KOPT-K1 (cell line): ENCODE data around the gene TFCP2L1.

Experiments
- H3K27ac ChIP-seq: fragments of 200-600 bp; sonication (generic); 2 replicates; pipeline ENCODE4 v1.5.1; 2016; ENCODE audit warnings: antibody characterized with exemption, mild to moderate bottlenecking, low read depth, low read length; ENCODE audit not compliant: poor library complexity, severe bottlenecking
- H3K36me3 ChIP-seq: fragments of 200-600 bp; sonication (generic); 2 replicates; pipeline ENCODE4 v1.5.1; 2017; ENCODE audit warnings: antibody characterized with exemption, mild to moderate bottlenecking, low read length, moderate library complexity; ENCODE audit not compliant: insufficient read depth
- H3K9me3 ChIP-seq: fragments of 200-600 bp; sonication (generic); 2 replicates; pipeline ENCODE4 v1.5.1; 2017; ENCODE audit warnings: antibody characterized with exemption, low read length, mild to moderate bottlenecking; ENCODE audit not compliant: insufficient read depth, poor library complexity, severe bottlenecking

TFCP2L1 gene

DNA sequence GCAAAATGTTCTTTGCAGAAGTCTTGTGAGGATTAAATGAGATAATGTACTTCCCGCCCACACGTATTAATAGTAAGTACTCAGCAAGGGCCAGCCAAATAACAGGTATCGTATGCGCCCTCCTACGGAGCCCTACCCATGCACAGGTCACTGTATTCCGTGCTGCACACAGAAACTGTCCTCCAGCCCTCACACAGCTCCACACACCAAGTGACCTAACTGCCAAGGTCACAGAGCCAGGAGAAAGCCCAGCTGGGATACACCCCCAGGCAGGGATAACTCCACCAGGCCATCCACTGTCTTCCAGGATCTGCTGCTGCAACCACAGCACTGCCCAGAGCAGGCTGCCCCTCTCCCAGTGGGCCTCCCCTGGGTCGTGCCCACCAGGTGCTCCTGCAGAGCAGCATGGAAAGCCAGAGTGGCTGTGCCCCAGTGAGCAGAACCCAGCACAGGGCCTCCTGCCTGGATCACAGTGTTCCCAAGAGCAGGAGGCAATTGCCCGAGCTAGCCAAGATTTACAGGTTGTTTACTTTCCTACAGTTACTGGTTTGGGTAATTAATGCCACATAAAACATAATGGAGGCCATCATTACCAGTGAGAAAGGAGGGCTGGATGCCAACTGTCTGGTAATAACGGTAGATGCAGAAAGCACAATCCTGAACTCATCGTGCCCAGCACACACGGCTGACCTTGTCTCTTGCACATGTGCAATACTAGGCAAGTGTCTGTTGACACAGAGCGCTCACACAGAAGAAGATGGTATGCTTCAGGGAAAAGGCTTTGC is 24.4 kb downstream of the TFCP2L1 start:
- Histone ChIP-seq H3K36me3 (no peaks in the 10 kb centered on the region), H3K9me3 (no peaks in the 10 kb centered on the region), H3K27ac (no peak overlapping the region)

DNA sequence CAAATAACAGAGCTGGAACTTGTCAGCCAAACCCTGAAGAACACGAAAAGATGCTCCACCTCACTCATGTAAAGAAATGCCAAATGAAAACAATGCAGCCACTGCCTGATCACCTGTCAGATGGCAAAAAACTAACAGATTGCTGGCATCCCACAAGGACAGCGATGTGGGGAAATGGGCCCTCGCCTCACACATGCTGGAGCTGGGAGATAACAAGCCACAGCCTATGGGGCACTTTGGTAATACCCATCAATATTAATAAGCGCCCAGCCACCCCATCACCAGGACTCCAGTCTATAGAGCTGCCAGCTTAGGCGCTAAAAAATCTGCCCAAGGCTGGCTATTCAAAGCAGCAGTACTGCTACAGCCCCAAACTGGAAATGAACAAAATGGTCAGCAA is 27.0 kb downstream of the TFCP2L1 start:
- no peak overlapping the region for H3K27ac ChIP-seq
- no peaks in the 10 kb centered on the region for H3K36me3 ChIP-seq
- no peaks in the 10 kb centered on the region for H3K9me3 ChIP-seq

DNA sequence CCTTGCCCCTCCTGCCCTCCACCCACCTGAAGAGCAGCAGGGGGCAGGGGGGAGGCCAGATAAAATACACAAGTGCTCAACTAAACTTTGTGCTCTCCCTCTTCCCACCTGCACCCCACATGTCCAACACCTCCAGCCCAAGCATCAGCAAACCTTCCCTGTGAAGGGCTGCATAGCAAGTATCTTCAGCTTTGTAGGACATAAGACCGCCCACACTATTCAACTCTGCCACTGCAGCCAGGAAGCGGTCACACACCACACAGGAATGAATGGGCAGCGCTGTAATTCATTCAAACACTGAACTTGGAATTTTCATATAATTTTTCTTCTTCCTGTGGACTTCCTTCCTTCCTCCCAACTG is 27.5 kb downstream of the TFCP2L1 start:
- no peaks in the 10 kb centered on the region for H3K9me3 ChIP-seq
- no peak overlapping the region for H3K27ac ChIP-seq
- H3K36me3 ChIP-seq = no peaks in the 10 kb centered on the region

DNA sequence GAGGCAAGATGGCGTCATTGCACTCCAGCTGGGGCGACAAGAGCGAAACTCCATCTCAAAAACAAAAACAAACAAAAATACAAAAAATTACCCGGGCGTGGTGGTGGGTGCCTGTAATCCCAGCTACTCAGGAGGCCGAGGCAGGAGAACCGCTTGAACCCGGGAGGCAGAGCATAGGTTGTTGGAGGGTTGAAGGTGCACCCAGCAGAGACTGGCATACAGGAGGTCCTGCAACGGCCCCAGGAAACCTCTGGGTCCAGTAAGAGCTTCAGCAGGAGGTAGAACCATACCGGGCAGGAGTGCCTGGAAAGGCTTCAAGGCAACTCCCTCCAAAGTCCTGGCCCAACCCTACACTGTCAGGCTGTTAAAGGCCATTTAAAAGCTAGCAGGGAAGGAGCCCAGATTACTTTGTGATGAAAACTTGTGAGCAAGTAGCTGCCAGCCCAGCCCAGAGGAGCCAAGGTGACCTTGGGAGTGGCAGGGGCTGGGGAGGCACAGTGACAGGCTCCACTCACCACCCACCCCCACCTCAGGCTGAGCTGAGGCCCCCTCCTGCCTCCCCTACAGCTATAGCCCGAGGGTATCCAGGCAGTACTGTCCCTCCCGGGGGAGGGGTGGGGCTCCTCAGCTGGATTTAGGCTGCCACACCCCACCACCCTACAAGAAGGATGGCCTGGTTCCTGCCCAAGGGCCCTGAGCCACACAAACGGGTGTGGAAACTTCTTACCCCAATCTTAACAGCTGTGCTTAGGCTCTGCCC is 28.1 kb downstream of the TFCP2L1 start:
- Histone ChIP-seq H3K36me3 (no peaks in the 10 kb centered on the region), H3K27ac (no peak overlapping the region), H3K9me3 (no peaks in the 10 kb centered on the region)

DNA sequence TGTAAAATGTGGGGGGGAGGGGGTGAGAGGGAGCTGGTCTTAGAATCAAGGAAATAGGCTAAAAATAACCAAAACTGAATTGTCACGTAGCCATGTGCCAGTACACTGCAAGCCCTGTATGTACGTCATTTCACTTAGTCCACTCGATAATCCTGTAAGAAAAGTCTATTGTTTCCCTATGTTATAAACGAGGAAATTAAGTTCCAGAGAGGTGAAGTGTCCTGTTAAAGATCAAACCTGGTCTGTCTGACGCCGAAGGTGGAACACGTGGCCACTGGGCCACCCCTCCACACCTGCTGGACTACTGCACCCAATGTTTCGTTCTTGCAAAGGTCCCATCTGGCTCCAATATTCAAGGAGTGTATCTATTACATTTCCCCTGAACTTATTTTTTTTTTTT is 29.6 kb downstream of the TFCP2L1 start:
- no peaks in the 10 kb centered on the region for H3K36me3 ChIP-seq
- no peaks in the 10 kb centered on the region for H3K9me3 ChIP-seq
- H3K27ac ChIP-seq = no peak overlapping the region

DNA sequence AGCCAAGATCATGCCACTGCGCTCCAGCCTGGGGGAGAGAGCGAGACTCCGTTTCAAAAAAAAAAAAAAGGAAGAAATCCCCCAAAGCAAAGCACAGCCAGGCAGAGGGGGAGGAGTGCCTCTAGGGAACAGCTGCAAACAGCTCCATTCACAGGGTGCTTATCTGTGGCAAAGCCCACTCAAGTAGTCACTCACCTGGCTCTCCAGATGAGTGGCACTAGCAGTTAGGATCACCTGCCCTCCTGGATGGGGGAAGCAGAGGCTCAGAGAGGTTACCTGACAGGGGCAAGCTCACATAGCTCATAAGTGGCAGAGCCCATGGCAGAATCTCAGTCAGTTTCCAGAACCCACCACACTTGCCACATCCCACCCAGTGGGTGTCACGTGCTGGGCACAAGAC is 30.3 kb downstream of the TFCP2L1 start:
- Histone ChIP-seq H3K9me3 (no peaks in the 10 kb centered on the region), H3K36me3 (no peaks in the 10 kb centered on the region), H3K27ac (no peak overlapping the region)

DNA sequence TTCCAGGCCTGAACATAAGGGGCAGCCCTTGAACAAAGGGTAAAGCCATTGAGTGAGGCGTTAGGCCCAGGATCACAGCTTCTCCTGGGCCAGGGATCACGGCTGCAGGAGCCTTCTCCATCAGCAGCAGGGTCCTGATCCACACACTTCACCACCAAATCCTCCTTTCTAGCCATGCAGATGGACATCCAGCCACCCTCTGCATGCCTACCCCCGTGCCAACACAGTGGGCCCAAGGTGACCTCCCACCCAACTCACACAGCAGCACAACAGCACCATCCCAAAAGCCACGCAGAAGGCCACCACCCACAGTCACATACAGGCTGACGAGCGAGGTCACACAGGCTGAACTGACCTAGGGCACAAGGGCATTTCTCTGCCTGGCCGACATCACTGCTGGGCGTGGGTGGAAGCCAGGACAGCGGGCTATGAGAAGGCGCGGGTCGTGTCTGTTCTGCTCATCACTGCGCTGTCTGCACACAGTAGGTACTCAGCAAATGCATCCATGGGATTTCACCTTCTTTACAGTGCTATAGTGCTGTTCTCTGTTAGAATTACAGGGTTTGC is 31.2 kb downstream of the TFCP2L1 start:
- no peaks in the 10 kb centered on the region for H3K9me3 ChIP-seq
- H3K36me3 ChIP-seq = no peaks in the 10 kb centered on the region
- no peak overlapping the region for H3K27ac ChIP-seq

DNA sequence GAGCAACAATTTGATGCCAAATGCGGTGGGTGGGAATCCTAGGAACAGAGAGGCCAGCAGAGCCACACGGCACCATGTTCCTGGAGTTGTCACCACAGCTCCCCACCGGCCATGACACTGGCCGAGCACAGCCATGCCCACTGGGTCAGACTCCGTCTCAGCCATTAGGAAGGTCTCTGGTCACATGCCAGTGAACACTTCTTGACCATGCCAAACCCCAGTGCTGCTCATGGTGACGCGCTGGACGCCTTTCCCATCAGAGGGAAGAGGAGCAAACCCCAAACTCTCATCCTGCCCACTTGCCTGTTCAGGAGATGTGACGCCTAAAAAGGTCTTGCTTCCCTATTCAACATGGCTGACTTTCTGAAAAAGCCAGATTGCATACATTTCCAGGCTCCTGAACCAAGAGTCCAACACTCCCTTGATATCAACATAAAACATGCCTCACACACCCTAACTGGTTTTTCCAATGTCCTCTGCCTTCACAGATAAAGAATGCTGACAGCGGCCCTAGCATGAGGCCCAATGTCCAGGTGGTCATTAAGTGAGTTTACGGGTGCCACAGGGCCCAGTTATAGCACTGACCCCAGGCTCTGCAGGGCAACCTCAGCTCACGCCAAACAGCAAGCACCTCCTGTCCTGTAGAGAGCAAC is 31.9 kb downstream of the TFCP2L1 start:
- Histone ChIP-seq H3K9me3 (no peaks in the 10 kb centered on the region), H3K36me3 (no peaks in the 10 kb centered on the region), H3K27ac (no peak overlapping the region)

DNA sequence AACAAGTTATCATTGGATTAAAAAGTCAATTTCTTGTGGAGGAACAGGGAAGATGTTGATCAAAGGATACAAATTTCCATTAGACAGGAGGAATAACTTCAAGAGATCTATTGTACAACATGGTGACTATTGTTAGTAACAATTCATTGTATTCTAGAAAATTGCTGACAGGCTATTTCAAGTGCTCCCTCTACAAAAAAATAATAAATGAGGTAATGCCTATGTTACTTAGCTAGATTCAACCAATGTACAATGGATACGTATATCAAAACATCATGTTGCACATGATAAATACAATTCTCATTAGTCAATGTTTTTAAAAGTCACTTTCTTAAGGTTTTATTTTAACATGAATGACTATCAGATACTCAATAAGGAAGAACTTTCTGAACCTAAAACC is 33.5 kb downstream of the TFCP2L1 start:
- H3K9me3 ChIP-seq = no peaks in the 10 kb centered on the region

DNA sequence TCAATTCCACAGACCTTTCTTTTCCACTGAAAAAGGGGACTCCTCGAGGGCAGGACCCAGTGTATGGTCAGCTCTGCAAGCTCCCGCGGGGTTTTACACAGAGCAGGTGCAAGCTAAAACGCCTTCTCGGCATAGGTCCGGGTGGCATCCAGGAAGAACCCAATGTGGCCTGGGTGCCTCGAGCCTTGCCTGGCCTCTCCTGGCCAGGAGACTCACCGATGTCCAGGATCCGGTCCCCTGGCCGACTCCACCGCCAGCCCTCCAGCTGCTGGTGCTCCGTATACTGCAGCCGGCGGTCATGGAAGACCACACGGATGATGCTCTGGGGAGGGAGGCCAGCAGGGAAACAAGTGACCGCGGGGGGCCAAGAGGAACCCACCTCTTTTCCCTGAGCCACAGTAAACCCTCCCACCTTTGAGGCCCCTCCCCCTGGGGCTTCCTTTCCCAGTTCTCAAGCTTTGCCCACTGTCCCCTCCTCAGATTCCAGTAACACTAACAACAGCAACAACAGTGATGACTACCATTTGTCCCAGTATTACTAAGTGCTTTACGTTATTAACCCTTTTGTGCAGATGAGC is 36.1 kb downstream of the TFCP2L1 start:
- Histone ChIP-seq H3K36me3 (no peaks in the 10 kb centered on the region), H3K9me3 (no peaks in the 10 kb centered on the region), H3K27ac (no peak overlapping the region)

More for the DNA sequence above, 33.5 kb downstream of the TFCP2L1 start:
- H3K36me3 ChIP-seq = no peaks in the 10 kb centered on the region
- no peak overlapping the region for H3K27ac ChIP-seq

DNA sequence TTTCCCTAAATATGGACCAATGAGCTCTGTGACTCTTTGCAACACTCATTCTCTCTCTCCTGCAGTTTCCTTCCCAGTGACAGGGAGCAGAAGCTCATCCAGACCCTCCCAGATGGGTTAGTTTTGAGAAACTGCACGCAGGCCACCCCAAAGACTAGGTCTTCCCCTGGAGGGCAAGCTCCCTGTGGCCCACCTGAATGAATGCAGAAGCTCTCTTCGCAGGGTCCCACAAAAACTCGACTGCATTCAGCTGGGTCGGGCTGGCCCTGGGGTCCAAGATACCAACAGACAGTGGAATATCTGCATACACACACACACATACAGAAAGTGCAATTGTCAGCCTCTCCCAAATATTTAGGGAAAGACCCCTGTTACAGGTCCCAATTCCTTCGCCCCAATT is 37.0 kb downstream of the TFCP2L1 start:
- Histone ChIP-seq H3K27ac (no peak overlapping the region), H3K9me3 (no peaks in the 10 kb centered on the region), H3K36me3 (no peaks in the 10 kb centered on the region)

DNA sequence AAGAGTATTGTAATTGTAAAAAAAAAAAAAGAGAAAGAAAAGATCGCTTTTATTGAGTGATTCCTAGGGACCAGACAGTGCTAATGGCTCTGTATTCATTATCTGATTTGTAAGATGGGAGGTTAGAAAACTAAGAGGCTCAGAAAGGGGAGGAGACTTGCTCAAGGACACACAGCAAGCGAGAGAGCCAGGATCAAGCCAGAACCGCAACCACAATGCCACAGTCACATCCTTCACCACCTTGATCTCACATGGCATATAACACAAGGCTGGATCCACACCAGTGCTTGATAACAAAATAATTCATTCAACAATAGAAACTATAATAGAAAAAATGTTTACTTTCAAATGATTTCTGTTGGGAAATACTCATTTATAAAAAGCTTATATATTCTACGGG is 37.5 kb downstream of the TFCP2L1 start:
- Histone ChIP-seq H3K36me3 (no peaks in the 10 kb centered on the region), H3K9me3 (no peaks in the 10 kb centered on the region), H3K27ac (no peak overlapping the region)

DNA sequence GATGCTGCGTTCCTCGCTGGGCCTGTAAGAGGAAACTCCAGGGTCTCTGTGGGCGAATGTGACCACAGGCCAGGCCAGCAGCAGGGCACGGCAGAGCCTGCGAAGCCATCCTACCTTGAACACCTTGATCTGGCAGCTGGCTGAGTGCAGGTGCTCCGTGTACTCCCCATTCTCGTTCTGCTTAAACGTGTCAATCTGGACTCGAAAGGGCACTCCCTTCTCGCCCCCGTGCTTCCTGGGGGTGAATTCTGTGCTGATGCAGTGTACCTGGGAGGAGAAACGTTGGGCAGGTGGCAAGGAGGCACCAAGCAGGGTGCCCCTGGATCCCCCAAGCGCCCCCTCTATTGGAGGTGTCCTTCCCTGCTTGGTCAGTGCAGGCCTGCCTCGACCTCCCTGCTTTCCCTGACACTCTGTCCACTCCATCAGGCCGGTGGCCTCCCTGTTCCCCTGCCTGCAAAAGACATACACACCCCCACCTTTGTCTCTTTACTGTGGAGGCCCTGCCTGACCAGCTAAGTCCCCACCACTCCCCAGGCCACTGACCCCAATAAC is 38.2 kb downstream of the TFCP2L1 start:
- H3K27ac ChIP-seq = no peak overlapping the region
- no peaks in the 10 kb centered on the region for H3K9me3 ChIP-seq
- H3K36me3 ChIP-seq = no peaks in the 10 kb centered on the region

DNA sequence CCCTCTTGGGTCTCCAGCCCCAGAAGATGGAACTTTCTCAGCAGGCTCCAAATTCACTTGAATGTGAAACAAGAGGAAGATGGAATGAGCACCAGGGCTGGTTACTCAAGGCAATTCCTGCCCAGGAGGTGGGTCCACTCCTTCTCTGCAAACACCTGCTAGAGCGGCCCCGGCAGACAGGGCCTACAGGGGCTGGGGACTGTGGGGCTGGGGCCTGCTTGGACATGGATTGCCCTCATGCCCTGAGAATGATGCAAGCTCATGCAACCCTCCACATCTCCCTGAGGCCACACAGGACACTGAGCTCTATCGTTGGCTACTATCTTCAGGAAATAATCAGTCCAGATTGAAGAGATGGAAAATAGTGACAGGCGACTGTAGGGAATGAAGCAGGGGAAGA is 39.1 kb downstream of the TFCP2L1 start:
- H3K36me3 ChIP-seq = no peaks in the 10 kb centered on the region
- H3K9me3 ChIP-seq = no peaks in the 10 kb centered on the region
- no peak overlapping the region for H3K27ac ChIP-seq
